Measurements from ENCODE around the gene GJA3.

- no peak for TF ChIP-seq CTCF (IDR thresholded peaks at IDR 0.05)
- TF ChIP-seq ZFX (IDR thresholded peaks at IDR 0.05; ENCODE audit: borderline replicate concordance), result no peak
Observed at GRCh38 chr13:20190481-20191310, 29.8 kb upstream of the GJA3 start.
